RWPE1 (cell line): ENCODE measurements around the gene TLR2.

ENCODE experiments used
- CTCF ChIA-PET: fragments of 350-600 bp; sonication (Branson Sonifier 250); formaldehyde crosslinking; extraction: SDS; loops from one replicate; lab custom pipeline; 2021; lab: Yijun Ruan, JAX
- POLR2A ChIA-PET: fragments of 400-600 bp; formaldehyde crosslinking; extraction: SDS; loops from one replicate; lab custom pipeline; 2020; ENCODE audit warnings: antibody characterized with exemption; ENCODE audit not compliant: low non-redundant PET; lab: Yijun Ruan, JAX
- DNase-seq: peaks from one replicate; pipeline ENCODE4 v3.0.0; 2012; ENCODE audit warnings: low spot score
- H3K27ac ChIP-seq: fragments of 450-650 bp; 2 replicates; pipeline ENCODE4 v1.5.1; 2017
- TF ChIP-seq, protein P1 (sequence below): fragments of 450-650 bp; conservative IDR thresholded peaks from 2 replicates; pipeline ENCODE4 v1.5.1; 2017; ENCODE audit warnings: low read depth, mild to moderate bottlenecking

Gene TLR2

DNA sequence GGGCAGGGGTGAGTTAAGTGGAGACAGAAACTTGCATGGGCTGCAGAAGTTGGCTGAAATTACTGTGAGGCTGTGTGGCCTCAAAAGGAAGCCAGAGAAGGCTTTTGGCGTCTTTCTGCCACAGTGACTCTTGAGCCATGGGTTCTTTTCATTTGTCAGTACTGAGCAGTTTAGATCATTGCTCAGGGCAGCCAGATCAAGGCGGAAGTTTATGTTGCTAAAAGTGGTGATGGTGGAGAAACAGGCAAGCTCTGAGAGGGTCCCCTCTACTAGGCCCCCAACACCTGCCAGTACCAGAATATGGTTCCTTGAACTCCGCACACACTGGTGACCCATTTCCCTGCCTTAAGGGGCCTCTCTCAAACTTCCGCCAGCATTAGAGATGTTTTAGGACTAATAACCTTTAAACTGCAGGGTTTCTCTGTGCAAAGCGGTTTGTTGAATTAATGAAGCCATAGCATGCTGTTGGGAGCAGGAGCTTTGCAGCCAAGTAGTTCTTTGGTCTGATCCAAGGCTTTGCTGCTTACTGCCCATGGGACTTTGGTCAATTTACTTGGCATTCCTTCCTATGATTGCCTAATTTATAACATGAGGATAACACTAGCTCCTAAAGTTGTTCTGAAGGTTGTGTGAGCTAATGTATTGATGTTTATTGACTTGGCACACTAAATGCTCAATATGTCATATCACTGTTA, 41.2 kb downstream of the TLR2 start:
- POLR2A ChIA-PET = no interaction called here
- TF ChIP-seq, protein P1, sequence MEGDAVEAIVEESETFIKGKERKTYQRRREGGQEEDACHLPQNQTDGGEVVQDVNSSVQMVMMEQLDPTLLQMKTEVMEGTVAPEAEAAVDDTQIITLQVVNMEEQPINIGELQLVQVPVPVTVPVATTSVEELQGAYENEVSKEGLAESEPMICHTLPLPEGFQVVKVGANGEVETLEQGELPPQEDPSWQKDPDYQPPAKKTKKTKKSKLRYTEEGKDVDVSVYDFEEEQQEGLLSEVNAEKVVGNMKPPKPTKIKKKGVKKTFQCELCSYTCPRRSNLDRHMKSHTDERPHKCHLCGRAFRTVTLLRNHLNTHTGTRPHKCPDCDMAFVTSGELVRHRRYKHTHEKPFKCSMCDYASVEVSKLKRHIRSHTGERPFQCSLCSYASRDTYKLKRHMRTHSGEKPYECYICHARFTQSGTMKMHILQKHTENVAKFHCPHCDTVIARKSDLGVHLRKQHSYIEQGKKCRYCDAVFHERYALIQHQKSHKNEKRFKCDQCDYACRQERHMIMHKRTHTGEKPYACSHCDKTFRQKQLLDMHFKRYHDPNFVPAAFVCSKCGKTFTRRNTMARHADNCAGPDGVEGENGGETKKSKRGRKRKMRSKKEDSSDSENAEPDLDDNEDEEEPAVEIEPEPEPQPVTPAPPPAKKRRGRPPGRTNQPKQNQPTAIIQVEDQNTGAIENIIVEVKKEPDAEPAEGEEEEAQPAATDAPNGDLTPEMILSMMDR = no peak
- no peak for DNase-seq
- H3K27ac ChIP-seq = no peak overlapping the region
- CTCF ChIA-PET = interaction anchor here (0.6 kb wide), 1 partner anchor 487 kb away, joined by 3 read pairs; no protein-coding TSS in a partner anchor

DNA sequence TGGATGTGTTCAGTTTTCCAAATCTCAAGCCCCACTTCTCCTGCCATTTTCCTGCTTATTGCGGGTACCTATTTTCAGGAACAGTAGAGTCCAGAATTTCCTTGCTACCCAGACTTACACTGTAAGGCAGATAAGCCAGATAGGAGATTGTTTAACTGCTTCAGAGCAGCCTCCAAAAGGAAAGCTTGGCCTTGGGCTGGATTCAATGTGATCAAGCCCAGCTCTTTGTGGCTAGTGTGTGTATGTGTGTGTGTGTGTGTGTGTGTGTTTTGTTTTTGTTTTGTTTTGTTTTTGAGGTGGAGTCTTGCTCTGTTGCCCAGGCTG, 41.7 kb downstream of the TLR2 start:
- POLR2A ChIA-PET = no interaction called here
- TF ChIP-seq, protein P1 = no peak
- CTCF ChIA-PET = interaction anchor here (0.6 kb wide), 1 partner anchor 488 kb away, joined by 3 read pairs; no protein-coding TSS in a partner anchor

DNA sequence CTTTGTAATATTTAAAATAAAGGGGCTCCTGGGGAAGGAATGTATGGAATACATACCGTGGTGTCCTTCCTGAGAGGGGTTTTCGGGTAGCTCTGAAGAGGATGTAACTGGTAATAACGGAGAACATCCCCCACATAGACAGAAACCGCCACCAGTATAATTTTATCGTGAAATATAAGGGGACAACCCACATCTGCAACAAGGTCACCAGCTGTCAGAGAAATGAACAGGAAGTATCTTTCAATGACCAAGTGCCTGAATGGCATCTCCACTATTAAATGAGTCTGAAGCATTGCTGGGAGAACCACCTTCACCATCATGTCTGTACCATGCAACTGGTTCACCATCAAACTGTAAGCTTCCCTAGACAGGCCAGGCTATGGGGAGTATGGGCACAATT, 44.1 kb downstream of the TLR2 start:
- TF ChIP-seq, protein P1 = no peak
- POLR2A ChIA-PET = no interaction called here
- CTCF ChIA-PET = no interaction called here
- no peak overlapping the region for H3K27ac ChIP-seq
- DNase-seq = no peak

More for the DNA sequence above, 41.7 kb downstream of the TLR2 start:
- DNase-seq = no peak
- no peak overlapping the region for H3K27ac ChIP-seq

DNA sequence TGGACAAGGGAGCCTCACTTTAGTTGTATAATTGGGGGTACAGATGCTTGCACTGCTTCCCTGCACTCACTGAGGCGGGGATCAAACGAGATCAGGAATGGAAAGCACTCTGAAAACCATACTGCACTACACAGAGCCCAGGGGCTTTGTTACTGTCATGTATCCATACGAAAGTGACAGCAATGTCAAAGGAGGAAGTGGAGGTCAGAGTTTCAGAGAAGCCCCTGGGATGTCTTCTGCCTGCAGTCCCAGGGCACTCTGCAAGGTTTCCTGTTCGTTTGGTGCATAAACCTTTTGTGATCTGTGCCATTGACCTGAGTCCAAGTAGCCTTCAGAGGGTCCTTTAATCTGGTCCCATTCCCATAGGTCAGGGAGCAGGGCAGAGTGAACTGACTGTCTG, 44.6 kb downstream of the TLR2 start:
- no peak for DNase-seq
- CTCF ChIA-PET = no interaction called here
- no peak overlapping the region for H3K27ac ChIP-seq
- TF ChIP-seq, protein P1 = no peak
- POLR2A ChIA-PET = no interaction called here

DNA sequence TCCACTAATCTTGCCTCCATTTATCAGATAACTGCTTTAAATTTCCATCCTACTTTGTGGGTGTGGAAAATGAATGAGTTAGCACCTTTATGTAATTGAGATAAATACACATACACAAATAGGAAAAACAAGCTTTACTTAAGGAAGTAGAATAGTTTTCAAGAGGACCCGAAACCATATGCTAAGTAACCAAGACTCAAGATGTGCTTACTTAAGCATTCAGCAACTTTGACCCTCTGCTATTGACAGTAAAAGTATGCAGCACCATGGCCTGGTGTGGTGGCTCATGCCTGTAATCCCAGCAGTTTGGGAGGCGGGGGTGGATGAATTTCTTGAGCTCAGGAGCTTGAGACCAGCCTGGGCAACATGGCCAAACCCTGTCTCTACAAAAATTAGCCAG, 45.8 kb downstream of the TLR2 start:
- POLR2A ChIA-PET = no interaction called here
- CTCF ChIA-PET = interaction anchor here (0.7 kb wide), 1 partner anchor 12 kb away, joined by 3 read pairs; no protein-coding TSS in a partner anchor
- TF ChIP-seq, protein P1 = no peak
- H3K27ac ChIP-seq = no peak overlapping the region
- no peak for DNase-seq

DNA sequence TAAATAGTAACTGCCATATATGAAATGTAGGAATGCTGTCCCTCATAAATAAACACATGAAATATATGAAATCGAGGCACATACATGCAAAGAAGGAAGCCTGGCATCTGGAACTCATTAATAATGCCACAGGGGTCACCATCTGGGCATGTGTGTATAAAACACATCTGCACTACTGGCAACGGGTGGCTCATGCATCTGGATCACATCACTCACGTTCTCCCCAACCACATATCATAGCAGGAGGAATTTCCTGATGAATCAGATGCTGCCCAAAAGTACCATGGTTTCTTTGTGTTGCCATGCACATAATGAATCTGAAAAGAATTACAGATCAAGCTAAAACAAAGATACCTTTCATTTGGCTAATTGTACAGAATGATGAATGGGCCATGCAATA, 47.2 kb downstream of the TLR2 start:
- TF ChIP-seq, protein P1 = no peak
- DNase-seq = peak; percentile 71
- POLR2A ChIA-PET = no interaction called here
- H3K27ac ChIP-seq = no peak overlapping the region
- CTCF ChIA-PET = interaction anchor here (0.7 kb wide), 1 partner anchor 135 kb away, joined by 3 read pairs; no protein-coding TSS in a partner anchor
